Mesodermal cell (in vitro differentiated cells): ENCODE data around the gene PALM.

Experiments used
- H3K27ac ChIP-seq: 2 replicates; pipeline ENCODE4 v1.7.0; 2013; ENCODE audit warnings: mild to moderate bottlenecking, low read depth, low read length, moderate library complexity; ENCODE audit not compliant: severe bottlenecking
- H3K36me3 ChIP-seq: 2 replicates; pipeline ENCODE4 v1.7.1; 2013; ENCODE audit warnings: mild to moderate bottlenecking, low read length, moderate library complexity; ENCODE audit not compliant: control insufficient read depth, insufficient read depth
- H3K4me1 ChIP-seq: one replicate; pipeline ENCODE4 v1.7.1; 2013; ENCODE audit warnings: mild to moderate bottlenecking, low read length; ENCODE audit not compliant: insufficient read depth, control insufficient read depth, poor library complexity, severe bottlenecking
- H3K4me3 ChIP-seq: 2 replicates; pipeline ENCODE4 v1.7.0; 2013; ENCODE audit warnings: low read length, control low read depth, mild to moderate bottlenecking; ENCODE audit not compliant: insufficient read depth, poor library complexity, severe bottlenecking; ENCODE audit errors: extremely low read depth
- H3K9me3 ChIP-seq: 2 replicates; pipeline ENCODE4 v1.7.1; 2013; ENCODE audit warnings: mild to moderate bottlenecking, low read length, moderate library complexity; ENCODE audit not compliant: control insufficient read depth
- WGBS, 2 experiments: methylation state at CpG; one replicate each; pipeline ENCODE4 v1.1.5; 2013; ENCODE audit warnings: missing lambda C conversion rate in 2 of 2; ENCODE audit not compliant: insufficient coverage in 2 of 2; 5-methylcytosine and 5-hydroxymethylcytosine counted together

The PALM gene

DNA sequence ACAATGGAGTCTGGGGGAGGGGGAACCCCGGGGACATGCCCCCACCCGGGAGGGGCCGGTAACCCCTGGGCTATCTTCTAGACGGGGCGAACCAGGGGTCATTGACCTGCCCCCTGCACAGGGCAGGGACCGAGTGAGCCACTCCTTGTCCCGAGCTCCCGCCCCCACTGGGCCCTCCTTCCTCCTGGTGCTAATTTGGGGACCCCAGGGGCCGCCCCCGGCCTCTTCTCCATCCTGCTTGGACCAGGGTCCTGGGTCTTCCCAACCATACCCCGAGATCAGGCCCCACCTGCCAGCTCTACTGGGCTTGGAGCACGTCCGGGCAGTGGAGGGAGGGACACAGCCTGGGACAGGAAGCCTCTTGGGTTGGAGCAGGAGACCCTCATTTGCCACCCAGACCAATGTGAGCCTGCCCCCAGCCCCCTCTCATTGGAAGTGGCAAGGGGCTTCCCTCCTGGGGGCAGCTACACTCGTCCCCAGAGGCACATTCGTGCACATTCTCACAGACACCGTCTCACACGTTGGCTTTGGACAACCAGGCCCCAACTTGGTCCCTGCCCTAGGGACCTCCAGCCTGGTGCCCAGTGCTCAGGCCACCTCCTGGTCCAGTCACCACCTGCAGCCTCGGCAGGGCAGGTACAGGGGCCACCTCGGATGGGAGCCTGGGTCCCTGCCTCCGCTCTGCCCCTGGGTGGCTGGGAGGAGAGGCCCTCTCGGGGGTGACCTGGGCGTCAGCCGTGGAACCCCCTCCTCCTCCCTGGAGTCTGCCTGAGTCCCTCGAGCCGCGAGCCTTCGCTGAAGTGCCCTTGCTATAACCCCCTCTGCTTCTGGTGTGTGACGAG is 38.9 kb downstream of the PALM start:
- H3K36me3 ChIP-seq: no peaks in the 10 kb centered on the region
- H3K4me1 ChIP-seq: peaks cover 10% of the 10 kb centered on the region
- no peak overlapping the region for H3K4me3 ChIP-seq
- H3K27ac ChIP-seq: no peak overlapping the region
- WGBS, 2 experiments: 95 to 96% methylated on average over 21 to 26 of the region's 28 CpGs
- peaks cover 27% of the 10 kb centered on the region for H3K9me3 ChIP-seq

DNA sequence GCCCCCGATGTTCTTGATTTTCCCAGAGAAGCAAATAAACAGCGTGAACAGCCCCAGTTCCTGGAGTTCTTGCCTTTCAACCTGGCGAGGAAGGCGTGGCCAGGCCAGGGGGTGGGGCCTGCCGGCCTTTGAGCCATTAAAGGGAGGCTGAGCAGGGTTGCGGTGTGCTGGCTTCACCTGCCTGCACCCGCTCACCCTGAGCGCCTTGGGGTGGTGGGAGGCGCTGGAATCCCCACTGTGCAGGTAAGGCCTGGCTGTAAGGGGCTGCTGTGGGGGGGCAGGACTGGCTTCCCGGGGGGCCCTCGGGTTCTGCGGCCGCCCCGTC is 39.5 kb downstream of the PALM start:
- 81 to 91% methylated on average over 8 to 14 of the region's 14 CpGs for WGBS, 2 experiments
- H3K27ac ChIP-seq: no peak overlapping the region
- H3K4me3 ChIP-seq: no peak overlapping the region
- H3K9me3 ChIP-seq: peaks cover 26% of the 10 kb centered on the region
- H3K4me1 ChIP-seq: peaks cover 10% of the 10 kb centered on the region
- H3K36me3 ChIP-seq: no peaks in the 10 kb centered on the region

DNA sequence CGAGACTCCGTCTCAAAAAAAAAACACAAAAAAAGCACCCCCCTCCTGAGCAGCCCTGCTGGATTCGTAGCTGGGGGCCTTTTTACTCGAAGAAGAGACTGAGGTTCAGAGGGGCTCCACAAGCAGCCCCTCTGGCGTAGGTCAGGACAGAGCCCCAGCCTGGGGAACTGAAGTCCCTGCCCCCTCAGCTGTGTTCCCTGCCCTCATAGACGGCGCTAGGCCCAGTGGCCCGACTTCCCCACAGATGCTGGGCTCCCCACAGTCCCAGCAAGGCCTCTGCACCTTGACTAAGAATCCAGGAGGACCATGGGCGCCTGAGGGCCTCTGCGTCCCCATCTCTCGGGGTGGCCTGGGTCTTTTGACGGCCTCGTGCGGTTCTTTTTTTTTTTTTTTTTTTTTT is 41.1 kb downstream of the PALM start:
- no peak overlapping the region for H3K4me3 ChIP-seq
- 91 to 92% methylated on average over 7 to 8 of the region's 14 CpGs for WGBS, 2 experiments
- H3K4me1 ChIP-seq: peaks cover 10% of the 10 kb centered on the region
- H3K36me3 ChIP-seq: no peaks in the 10 kb centered on the region
- peaks cover 18% of the 10 kb centered on the region for H3K9me3 ChIP-seq
- H3K27ac ChIP-seq: no peak overlapping the region

DNA sequence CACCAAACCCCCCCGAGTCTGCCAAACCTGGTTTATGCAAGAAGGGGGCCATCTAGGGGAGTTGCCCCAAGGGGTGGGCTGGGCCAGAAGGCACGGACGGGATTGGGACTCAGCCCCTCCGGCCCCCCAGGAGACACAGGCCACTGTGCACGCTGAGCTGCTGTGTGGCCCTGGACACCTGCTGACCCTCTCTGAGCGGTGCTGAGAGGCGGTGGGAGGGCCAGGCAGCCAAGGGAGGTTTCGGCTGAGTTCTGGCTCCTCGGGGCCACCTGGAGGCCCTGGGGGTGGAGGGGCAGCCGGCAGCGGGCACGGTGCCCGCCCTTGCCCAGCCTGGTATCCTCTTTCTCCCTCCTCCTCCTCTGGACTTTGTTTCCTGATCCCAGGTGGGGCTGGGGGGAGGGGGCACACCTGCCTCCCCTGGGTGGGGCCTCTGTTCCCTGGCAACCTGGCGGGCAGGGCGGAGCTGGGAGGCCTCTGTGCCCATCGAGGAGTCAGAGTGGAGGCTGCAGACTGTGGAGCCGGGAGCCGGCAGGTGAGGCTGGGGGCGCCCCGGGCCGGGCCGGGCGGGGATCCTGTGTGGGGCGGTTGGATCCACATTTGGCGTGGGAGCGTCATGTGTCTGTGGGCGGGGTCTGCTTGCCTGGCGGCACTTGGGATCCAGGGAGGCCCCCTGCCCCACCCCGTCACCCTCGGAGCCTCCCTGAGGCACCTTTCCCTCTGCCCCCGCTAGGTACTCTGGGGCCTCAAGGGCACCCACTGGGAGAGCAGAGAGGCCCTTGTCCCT is 42.1 kb downstream of the PALM start, which contains the start of gene MISP:
Gene MISP (plus strand): TSS at position 473 of the 784 bp plus-strand sequence. CDS start 5,835 bp downstream, outside the sequence.
- no peak within 1 kb of the TSS for H3K4me3 ChIP-seq
- peaks cover 13% of the 10 kb centered on the region for H3K9me3 ChIP-seq
- peak within 1 kb of the TSS; percentile 36 for H3K27ac ChIP-seq
- WGBS, 2 experiments: 91 to 96% methylated on average over 26 to 30 of the region's 31 CpGs
- peaks cover 10% of the 10 kb centered on the region for H3K4me1 ChIP-seq
- no peaks in the 10 kb centered on the region for H3K36me3 ChIP-seq

DNA sequence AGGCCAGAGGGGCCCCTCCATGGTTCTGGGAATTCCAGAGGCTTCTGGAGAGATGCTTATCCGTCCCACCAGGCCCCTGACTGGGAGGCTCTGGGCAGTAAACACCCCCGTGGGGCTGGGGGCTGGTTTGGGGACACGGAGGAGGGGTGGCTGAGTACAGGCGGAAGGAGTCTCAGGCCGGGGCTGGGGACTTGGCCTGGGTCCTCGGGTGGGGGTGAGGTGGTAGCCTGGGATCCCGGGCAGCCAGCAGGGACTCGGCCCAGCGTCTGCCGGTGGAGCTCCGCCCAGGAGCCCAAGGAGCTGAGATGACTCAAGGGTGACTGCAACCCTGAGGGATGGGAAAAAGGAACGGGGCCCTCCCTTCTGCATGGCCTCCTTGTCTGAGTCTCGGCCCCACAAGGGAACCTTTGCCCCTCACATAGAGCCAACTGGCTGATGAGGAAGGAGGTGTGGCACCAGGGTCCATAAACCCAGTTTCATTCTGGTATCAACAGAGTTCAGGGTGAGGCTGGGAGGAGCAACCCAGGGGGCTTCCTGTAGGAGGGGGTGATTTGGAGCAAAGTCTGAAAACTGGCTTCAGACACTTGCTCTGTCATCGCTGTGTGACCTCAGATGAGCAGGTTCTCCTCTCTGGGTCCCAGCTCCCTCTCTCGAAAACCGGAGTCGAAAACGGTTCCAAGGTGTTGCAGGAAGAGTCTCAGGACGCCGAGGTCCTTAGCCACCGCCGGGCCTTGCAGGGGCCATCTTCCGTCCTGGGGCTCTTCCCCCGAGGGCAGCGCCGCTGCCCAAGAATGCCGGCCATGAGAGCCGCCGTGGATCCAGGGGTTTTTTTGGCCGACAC is 43.0 kb downstream of the PALM start:
- H3K4me1 ChIP-seq: peaks cover 10% of the 10 kb centered on the region
- peak overlapping the region; percentile 36 for H3K27ac ChIP-seq
- WGBS, 2 experiments: 78% methylated on average over 25 to 27 of the region's 30 CpGs
- H3K4me3 ChIP-seq: no peak overlapping the region
- peaks cover 16% of the 10 kb centered on the region for H3K9me3 ChIP-seq
- H3K36me3 ChIP-seq: no peaks in the 10 kb centered on the region

DNA sequence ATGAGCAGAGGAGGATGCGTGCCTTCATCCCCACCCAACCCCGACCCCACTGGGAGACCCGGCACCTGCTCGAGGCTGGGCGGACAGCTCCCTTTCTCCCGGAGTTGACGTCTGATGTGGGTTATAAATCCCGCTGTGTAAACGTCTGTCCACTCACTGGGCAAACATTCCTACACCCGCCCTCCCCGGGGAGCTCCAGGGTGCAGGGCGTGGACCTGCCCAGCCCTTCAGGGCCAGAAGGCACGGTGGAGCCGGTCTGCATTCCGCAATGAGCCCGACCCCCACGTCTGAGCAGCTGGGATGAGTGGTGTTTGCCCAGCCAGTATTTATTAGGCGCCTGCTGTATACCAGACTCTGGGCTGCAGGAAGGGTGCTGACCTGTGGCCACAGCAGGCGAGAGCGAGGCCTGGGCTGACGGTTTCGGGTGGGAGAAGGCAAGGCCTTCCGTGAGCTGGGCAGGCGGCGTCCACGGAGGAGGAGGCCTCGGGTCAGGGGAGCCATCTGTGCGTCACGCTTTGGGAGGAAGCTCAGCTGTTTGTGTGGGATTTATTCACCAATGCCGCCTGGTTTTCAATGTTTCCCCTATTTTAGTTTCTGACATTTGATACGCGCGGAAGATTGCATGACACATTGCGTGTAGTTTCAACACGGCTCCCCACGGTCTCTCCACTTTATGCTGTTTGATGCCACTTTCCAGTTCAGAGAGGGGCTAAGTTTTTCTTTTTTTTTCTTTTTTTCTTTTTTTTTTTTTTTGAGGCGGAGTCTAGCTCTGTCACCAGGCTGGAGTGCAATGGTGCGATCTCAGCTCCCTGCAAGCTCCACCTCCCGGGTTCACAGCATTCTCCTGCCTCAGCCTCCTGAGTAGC is 44.1 kb downstream of the PALM start:
- Histone ChIP-seq H3K4me3 (no peak overlapping the region), H3K36me3 (no peaks in the 10 kb centered on the region), H3K4me1 (peaks cover 10% of the 10 kb centered on the region), H3K9me3 (peaks cover 11% of the 10 kb centered on the region), H3K27ac (peak overlapping the region; percentile 59)
- 82 to 92% methylated on average over 24 to 32 of the region's 39 CpGs for WGBS, 2 experiments

DNA sequence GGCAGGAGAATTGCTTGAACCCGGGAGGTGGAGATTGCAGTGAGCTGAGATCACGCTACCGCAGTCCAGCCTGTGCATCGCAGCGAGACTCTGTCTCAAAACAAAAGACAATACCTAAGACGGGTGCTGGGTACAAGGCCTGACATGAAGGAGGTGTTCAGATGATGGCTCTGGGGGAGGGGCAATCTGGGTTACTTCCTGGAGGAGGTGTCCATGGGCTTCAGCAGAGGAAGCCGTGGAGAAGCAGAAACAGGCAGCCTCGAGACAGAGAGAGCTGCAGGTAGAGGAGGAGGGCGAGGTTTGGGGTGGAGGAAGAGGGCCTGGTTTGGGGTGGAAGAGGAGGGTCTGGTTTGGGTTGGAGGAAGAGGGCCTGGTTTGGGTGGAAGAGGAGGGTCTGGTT is 45.8 kb downstream of the PALM start:
- 90 to 94% methylated on average over 6 to 9 of the region's 9 CpGs for WGBS, 2 experiments

DNA sequence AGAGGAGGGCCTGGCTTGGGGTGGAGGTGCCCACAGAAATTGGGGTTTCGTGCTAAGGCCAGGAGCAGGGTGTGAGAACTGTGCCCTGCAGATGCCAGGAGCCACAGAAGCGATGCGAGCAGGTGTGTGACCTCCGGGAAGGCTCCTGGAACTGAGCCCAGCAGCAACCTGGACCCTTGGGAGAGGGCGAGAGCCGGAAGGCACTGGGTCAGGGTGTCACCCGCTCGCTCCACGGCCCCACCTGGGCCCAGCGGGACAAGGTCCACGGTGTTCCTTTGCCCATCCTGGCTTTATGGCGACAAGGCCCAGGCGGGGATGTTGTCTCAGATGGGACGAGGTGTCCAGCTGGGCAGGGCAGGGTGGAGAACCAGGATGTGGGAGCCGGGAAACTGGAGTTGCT is 46.3 kb downstream of the PALM start:
- H3K4me3 ChIP-seq: no peak overlapping the region
- H3K27ac ChIP-seq: no peak overlapping the region
- H3K9me3 ChIP-seq: peaks cover 10% of the 10 kb centered on the region
- WGBS, 2 experiments: 93 to 94% methylated on average over 11 to 13 of the region's 15 CpGs
- H3K36me3 ChIP-seq: no peaks in the 10 kb centered on the region
- peaks cover 10% of the 10 kb centered on the region for H3K4me1 ChIP-seq

More for the DNA sequence above, 45.8 kb downstream of the PALM start:
- Histone ChIP-seq H3K4me1 (peaks cover 10% of the 10 kb centered on the region), H3K4me3 (no peak overlapping the region), H3K27ac (no peak overlapping the region), H3K36me3 (no peaks in the 10 kb centered on the region), H3K9me3 (peaks cover 10% of the 10 kb centered on the region)

DNA sequence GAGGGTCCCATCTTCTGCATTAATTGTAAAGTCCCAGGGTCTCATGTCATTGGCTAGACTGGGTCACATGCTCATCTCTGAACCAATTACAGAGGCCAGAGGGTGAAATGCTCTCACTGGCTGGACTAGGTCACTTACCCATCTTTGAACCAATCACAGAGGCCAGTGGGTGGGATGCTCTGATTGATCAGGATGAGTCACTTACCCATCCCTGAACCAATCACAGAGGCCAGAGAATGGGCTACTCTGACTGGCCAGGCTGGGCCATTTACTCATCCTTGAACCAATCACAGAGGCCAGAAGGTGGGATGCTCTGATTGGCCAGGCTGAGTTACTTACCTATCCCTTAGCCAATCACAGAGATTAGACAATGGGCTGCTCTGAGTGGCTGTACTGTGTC is 47.5 kb downstream of the PALM start:
- H3K27ac ChIP-seq: no peak overlapping the region
- H3K4me1 ChIP-seq: peaks cover 8% of the 10 kb centered on the region
- H3K4me3 ChIP-seq: no peak overlapping the region
- H3K9me3 ChIP-seq: peaks cover 10% of the 10 kb centered on the region
- no peaks in the 10 kb centered on the region for H3K36me3 ChIP-seq
